NCI-H2081 (cell line): ENCODE results near the gene SRGAP2C.
"Not testable (repeated sequence)": the region's sequence is repeated elsewhere in the genome, so short reads cannot be mapped to it uniquely, and the experiment has no call there.

Experiments
- DNase-seq, 2 experiments: peaks; one replicate each; lab custom pipeline; 2025; lab: John Stamatoyannopoulos, UW

Gene SRGAP2C

DNA sequence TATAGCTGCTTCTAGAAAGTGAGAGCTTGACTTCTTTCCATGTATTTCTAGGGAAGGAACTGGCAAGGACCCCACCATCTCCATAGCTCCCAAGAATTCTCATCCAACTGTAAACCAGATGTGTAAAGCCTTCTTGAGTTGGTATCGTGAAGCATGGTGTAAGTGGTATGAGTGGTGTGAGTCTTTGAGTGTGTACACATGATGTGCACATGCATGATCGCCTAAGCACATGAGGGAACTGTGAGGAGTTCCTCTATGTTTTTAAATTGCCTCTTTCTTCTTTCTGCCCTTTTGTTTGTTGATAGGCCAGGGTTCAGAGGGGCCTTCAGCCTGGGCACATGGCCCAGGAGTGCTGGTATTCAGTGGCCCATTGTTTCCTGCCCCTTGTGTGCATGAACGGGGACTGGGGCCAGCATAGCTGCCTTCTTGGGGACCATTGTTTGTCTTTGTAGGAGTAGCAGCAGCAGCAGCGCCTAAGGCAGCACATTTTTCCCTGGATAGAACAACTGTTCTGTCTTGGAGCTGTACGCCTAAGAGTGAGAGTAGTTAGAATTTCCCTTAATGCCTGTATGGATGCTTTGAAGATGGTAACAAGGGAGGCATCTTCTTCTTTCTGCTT is 96.0 kb downstream of the SRGAP2C start:
- DNase-seq = not testable (repeated sequence)

GRCh38 chr1:121281480-121281879 is 96.7 kb downstream of the SRGAP2C start:
- not testable (repeated sequence) for DNase-seq

DNA sequence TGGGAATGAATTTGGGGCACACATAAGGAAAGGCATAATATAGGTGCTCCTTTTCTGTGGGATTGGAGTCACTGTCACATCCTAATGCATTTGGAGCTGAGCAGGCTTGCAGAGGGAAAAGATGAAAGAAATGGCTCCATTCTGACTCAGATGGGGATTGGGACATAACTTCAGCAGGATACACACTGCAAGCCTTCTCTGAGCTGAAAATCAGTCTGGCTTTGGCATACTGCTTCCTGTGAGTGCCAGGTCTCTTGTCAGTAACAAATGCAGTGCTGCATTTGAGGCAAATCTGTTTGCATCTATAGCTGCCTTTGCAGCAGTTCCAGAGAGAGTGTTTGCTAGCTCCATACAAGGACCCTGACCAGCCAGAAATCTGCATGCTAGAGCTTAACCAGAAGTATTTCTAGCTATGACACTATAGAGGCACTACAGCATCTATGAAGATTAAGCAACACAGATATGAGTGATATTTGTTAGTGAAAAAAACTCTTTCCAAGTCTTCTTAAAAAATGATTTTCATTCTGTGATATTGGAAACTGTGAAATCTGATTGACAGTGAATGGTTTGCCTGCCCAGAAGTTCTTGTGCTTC is 98.9 kb downstream of the SRGAP2C start:
- DNase-seq = not testable (repeated sequence)

GRCh38 chr1:121292590-121292989 is 107.8 kb downstream of the SRGAP2C start:
- not testable (repeated sequence) for DNase-seq

GRCh38 chr1:121293263-121294204 is 108.8 kb downstream of the SRGAP2C start:
- not testable (repeated sequence) for DNase-seq

DNA sequence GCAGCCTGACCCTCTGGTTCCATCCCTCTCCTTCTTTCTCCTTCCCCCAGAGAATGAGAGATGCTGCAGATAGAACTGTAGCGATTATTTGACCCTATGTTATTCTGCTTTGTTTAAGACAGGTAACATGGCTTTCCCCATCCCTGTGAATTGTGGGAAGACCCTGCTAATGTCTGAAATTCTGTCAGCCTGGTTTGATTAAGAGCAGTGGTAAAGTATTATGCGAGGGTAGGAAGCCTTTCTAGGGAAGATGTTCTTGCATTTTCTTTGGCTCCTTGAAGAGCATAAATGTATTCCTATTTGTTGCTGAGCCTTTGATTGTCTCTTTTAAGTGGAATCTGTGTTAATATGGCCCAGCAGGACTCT is 109.4 kb downstream of the SRGAP2C start:
- DNase-seq = not testable (repeated sequence)

GRCh38 chr1:121296563-121296962 is 111.8 kb downstream of the SRGAP2C start:
- DNase-seq = not testable (repeated sequence)

DNA sequence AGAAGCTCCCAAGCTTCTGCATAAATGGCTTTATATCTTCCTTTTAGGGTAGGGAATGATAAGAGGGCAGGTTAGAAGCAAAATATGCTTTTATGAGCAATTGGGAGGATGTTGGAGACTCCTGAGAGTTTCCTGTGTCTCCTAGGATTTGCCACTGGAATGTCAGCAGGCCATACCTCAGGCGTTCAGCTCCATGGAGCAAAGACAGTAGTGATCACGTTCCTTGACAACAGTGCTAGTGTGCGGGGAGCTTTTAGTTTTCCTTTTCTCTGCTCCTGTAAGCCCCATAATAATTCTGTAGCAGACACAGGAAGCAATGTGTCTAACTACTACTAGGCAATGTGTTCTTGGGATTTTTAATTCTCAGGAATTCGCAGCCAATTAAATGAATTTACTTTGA is 113.8 kb downstream of the SRGAP2C start:
- DNase-seq = not testable (repeated sequence)

DNA sequence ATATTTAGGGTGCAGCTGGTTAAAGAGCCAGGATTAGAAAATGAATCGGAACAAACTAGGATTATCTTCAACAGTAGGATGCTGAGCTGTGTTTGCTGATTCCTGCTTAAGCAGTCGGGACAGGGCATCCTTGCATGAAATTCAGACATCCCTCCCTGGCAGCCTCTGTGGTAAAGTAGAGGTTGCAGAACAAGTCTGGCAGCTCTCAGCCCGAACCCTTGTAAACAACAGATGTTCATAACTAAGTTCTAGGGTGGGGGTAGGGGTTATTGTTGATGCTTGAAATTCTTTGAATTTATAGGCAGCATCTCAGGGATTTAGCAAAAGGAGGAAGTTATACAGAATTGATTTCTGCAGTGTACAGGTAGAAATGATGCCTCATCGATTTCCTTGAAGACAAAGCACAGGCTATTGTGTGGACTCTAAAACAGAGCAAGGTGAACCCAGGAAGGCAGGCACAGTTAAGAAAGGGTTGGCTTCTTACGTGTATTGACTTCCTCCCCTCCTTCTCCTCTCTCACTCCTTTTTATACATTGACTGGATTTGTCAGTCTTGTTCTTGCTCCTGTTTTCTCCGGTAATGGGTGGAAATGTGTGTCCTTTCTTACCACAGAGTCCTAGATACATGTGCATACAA is 114.9 kb downstream of the SRGAP2C start:
- not testable (repeated sequence) for DNase-seq

- not testable (repeated sequence) for DNase-seq
These were observed 117.1 kb downstream of the SRGAP2C start for GRCh38 chr1:121301876-121302275.

- not testable (repeated sequence) for DNase-seq
These were observed 123.0 kb downstream of the SRGAP2C start for GRCh38 chr1:121307759-121308158.

GRCh38 chr1:121315509-121315908 is 130.7 kb downstream of the SRGAP2C start:
- not testable (repeated sequence) for DNase-seq

DNA sequence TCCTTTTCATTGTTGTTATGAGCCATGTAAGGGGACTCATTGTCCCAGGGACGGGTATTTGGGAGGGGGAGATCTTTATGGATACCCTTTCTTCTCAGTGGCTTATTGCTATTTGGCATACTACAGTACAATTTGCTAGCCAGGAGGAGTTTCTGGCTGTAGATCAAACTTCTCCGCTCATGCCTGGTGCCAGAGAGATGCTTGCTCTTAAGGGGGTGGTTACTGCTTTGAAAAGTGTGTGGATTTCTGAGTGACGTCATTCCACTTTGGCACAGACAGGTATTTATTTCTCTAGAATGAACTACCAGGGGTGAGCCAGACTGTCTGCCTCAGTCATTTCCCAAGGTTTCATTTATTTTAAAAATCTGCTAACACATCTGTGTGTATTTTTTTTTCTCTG is 131.3 kb downstream of the SRGAP2C start:
- DNase-seq = not testable (repeated sequence)

GRCh38 chr1:121317491-121318468 is 133.0 kb downstream of the SRGAP2C start:
- DNase-seq = not testable (repeated sequence)

DNA sequence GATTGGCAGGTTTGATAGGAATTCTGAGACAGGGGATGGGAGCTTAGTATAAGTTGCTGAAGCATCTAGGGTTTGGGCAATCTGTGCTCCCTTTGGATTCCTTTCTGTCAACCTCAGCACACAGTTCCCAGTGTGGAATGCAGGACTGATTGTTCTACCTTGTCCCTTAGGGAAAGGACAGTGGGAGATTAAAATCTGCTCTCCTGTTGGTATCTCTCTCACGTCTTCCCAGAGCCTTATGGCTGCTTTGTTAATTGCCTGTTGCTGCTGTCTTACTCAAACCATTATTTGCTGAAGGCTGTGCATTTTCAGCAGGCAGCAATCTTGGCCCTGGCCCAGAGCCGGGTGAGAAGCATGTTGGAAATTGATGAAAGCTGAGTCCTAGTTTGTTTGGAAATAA is 133.9 kb downstream of the SRGAP2C start:
- not testable (repeated sequence) for DNase-seq

DNA sequence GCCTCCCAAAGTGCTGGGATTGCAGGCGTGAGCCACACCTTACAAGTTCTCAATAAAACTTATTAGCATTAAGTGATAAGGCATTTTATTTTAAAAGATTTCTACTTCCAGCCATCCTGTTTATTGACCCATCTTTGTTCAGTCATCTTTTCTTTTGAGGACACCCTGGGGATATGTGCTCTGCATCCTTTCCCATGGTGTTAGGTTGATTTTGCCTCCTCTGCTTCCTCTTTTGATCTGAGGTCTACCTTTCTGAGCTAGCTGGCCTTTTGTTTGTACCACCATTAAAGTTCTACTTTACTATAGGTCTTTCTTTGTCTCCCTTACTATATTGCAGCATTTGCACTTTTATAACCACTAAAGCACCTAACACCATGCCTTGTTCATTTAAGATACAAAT is 136.9 kb downstream of the SRGAP2C start:
- DNase-seq = not testable (repeated sequence)

- DNase-seq = not testable (repeated sequence)
These were observed 140.0 kb downstream of the SRGAP2C start for GRCh38 chr1:121324726-121325125.

GRCh38 chr1:121332141-121332540 is 147.4 kb downstream of the SRGAP2C start:
- DNase-seq = not testable (repeated sequence)

- not testable (repeated sequence) for DNase-seq
These were observed 148.1 kb downstream of the SRGAP2C start for GRCh38 chr1:121332599-121333562.

DNA sequence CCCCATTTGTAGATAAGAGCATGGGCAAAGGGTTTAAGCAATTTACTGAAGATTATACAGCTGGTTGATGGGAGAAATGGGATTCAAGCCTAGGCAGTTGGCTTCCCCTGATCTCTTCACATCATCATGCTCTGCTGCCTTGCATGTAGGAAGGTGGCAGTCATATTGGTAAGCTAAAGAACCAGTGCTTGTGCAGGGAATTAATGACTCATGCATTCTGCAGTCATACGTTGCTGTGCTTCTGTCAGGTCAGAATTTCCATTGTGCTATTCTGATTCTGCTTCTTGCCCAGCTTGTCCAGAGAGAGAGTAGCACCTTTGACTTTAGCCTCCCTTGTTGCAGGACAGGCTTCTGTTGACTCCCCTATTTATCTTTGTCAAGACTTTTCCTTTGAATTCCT is 153.2 kb downstream of the SRGAP2C start:
- not testable (repeated sequence) for DNase-seq
